GM19438 (cell line): ENCODE measurements around the gene TSR1.
"Not testable (repeated sequence)": the region's sequence is repeated elsewhere in the genome, so short reads cannot be mapped to it uniquely, and the experiment has no call there.

Source experiments
- ATAC-seq: cut with Tn5 transposase; IDR thresholded peaks from one replicate; pipeline ENCODE4 v1.9.1; 2021; ENCODE audit warnings: low read depth; ENCODE audit not compliant: unreplicated experiment

Gene TSR1

GRCh38 chr17:2338315-2338657, 2.0 kb upstream of the TSR1 start:
- ATAC-seq = no peak

DNA sequence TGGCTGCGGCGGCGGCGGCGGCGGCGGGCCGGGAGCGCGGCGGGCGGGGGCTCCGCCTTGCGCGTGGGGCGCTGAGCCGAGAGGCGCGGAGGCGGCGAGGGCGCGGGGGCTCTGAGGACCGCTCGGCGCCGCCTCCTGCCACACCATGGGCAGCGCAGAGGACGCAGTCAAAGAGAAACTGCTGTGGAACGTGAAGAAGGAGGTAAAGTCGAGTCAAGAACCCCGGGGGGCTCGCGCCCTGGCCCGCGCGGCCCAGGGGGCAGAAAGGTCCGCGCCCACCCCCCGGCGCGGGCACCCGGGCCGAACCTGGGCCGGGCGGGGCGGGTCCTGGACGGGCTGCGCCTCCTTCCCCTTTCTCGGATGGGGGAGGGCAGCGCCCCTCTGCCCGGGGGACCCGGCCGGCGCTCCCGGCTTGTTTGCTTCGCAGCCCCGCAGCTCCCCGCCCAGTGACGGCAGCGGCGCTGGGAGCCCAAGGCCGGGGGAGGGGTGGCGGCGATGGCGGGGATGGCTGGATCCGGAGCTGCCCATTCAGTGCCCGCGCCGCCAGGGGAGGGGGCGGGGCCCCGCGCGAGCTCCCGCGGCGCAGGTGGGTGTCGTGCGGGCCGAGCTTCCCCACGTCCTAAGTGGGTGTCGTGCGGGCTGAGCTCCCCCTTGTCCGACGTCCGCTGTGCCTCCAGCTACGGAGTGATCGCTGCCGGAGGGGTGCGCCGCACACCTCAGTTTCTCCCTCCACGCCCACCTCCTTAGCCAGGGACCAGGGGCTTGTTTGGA, 1.5 kb upstream of the TSR1 start:
- no peak for ATAC-seq

DNA sequence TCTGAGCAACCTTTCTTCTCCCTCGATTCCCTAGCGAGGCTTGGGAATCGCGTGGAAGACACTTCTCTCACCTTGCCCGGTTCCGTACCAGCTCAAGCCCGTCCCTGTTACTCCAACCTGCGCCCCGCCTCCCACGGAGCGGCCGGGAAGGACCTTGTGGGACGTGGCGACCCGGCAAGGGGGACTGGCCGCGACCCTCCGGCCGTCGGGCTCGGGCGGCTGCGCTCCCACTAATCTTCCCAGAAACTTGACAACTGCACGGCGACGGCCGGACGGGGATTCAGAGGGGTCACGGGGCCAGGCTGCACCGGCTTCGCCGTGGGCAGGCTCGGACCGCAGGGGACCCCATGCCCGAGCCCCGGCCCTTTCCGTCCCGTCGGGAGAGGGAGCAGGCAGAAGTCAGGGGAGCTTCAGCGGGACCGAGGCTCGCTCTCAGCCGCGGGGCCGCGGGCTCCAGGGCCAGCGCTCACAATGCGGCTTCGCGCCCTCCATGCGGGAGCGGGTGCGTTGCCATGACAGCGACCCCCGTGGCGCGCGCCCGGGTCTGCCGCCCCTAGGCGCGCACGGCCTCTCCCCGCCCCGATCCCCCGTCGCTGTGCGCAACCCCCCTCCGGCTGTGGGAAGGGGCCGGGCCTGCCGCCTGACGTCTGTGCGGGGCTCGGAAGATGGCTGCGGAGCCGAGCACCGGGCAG, 741 bp upstream of the TSR1 start, which contains the start of gene SGSM2:
TSS of gene SGSM2 (plus strand) at position 650 of the 692 bp plus-strand sequence. CDS start 188 bp downstream, outside the sequence.
- ATAC-seq = no peak

DNA sequence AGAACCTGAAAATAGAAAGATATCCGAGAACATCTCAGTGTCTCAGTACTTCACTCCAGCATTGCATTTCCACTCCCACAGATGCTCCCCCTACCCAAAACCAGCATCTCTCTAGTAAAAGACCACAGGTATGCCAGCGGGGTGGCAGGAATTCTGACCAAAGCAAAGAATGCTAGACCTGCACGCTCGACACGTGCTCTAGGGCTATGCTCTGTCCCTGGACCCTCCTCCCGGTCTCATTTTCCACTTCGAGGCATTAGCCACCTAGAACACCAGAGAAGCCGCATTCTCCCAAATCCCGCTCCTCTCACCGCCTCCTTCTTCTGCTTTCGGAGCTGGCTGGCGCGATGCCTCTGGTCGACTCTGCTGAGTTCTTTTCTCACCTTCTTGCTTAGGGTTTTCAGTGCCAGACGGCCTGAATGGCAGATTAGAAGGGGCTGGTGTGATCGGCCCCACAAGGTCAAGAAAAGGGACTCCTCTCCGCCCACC, 487 bp downstream of the TSR1 start:
- no peak for ATAC-seq

DNA sequence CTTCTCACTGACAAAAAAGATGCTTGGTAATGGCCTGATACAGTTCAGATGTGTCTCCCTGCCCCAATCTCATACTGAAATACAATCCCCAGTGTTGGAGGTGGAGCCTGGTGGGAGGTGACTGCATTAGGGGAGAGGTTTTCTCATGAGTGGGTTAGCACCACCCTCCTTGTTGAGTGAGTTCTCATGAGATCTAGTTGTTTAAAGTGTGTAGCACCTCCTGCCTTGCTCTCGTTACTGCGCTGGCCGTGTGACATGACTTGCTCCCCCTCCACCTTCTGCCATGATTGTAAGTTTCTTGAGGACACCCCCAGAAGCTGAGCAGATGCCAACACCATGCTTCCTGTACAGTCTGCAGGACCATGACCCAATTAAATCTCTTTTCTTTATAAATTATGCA, 5.0 kb downstream of the TSR1 start:
- ATAC-seq = no peak

DNA sequence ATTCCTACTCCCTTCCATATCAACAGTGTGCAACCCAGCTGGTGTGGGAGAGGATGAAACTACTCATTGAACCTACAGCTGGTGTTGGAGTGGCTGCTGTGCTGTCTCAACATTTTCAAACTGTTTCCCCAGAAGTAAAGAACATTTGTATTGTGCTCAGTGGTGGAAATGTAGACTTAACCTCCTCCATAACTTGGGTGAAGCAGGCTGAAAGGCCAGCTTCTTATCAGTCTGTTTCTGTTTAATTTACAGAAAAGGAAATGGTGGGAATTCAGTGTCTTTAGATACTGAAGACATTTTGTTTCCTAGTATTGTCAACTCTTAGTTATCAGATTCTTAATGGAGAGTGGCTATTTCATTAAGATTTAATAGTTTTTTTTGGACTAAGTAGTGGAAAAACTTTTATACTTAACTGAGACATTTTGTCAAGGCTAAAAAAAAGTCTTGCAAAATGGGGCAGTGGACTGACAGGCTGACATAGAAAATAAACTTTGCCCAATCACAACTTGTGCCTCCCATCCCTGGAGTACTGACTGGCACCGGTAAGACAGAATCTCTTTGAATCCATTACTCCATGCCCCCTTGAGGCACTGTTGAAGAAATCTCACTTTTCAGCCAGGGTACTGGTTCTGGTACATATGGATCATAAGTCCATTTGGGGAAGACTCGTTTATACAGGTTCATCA, 12.5 kb downstream of the TSR1 start:
- ATAC-seq = no peak

GRCh38 chr17:2321399-2321798, 14.9 kb downstream of the TSR1 start:
- no peak for ATAC-seq

DNA sequence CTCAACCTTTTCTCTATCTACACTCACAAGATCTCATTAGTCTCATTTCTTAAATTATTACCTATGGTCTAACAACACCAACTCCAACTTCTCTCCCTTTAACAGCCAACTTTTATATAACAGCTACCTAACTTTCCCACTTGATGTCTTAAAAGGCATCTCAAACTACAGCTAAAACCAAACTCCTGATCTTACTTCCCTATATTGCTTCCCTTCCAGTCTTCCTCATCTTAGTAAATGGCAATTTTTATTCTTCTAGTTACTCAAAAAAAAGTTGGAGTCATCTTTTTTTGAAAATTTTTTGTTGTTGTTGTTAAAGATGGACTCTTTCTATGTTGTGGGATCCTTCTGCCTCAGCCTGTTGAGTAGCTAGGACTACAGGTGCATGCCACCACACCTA, 17.2 kb downstream of the TSR1 start:
- no peak for ATAC-seq

- no peak for ATAC-seq
Measured at GRCh38 chr17:2317796-2318195, 18.5 kb downstream of the TSR1 start.

- not testable (repeated sequence) for ATAC-seq
Measured at GRCh38 chr17:2316916-2317205, 19.4 kb downstream of the TSR1 start.

GRCh38 chr17:2312736-2313135, 23.5 kb downstream of the TSR1 start:
- ATAC-seq = no peak

DNA sequence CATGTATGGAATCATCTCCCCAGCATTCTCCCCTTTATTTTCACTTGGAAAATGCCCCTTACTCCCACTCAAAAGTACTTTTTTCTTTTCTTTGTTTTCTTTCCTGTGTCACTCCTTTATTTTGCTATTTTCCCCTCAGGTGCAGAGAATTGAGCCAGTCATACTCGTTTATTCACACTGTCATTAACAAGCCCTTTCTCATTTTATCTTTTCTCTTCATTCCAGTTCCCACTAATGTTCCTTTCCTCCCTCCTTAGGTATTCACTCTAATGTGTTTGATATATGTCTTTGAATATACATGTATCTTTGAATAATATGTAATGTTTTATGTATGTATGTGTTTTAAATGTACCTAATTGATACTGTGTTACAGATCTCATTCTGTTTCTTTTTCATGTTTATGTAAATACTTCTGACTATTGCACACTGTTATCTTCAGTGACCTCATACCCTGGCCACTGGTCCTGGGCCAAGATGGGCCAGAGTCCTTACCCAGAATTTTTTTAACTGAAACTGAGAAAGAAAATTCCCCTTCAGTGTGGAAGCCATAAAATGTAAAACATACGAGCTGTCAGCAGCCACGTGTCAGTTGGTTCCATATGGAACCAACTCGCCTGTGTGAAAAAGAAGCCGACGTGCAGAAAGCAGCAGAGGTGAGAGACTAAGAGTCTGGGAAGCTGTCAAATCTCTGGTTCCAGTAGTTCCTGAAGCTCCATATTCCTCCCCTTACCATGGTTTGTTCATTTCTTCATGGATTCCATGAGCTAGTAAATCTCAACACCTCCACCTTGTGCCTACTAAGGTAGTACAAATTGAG, 26.7 kb downstream of the TSR1 start:
- ATAC-seq = no peak

- ATAC-seq = no peak
Measured at GRCh38 chr17:2304931-2305330, 31.3 kb downstream of the TSR1 start.

DNA sequence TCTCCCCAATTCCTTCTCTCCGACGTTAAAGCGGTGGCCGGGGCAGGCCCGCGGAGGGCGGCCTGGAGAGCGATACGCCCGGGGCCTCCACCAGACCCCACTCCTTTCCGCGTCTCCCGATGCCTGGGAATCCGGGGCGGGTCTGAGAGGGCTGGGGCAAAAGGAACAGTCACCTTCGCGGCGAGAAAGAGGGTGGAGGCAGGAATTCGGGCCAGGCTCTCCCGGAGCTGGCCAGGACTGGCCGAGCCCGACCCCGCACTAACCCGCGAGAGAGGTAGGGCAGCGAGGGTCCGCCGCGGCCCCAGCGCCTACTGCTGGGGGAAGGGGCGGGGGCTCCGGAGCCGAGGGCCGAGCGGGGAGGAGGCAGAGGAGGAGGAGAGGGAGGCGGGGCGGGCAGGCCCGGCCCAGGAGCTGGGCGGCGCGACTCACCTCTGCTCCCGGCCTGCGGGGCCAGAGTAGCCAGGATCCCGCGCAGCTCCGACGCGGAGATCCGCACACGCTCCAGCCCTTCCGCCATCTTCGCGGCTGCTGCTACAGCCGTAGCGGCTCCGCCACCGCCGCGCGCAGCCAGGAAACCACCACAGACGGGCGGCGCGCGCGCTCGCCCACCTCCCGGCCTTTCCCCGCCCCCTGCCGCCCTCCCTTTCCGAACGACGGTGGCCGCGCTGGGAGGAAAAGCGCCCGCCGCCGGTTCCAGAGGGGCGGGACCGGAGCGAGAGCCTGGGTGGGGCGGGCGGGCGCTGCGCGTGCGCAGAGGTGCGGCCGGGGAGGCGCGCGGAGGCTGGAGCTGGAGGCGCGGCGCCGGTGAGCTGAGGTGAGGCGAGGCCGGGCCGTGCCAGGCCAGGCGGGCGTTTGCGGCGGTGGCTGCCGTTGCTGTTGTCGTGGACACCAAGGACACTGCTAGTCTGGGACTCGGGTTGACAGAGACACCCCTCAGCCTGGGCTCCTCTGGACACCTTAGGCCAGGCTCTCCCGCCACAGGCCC, 32.8 kb downstream of the TSR1 start, which contains the start of the genes SMG6 and SRR:
TSS of gene SMG6 (minus strand) at position 582 of the 985 bp plus-strand sequence. CDS start at position 517, 65 bp downstream.
TSS of gene SRR (plus strand) at position 747 of the 985 bp plus-strand sequence. CDS start 11,611 bp downstream, outside the sequence.
- peak; percentile 74 for ATAC-seq

DNA sequence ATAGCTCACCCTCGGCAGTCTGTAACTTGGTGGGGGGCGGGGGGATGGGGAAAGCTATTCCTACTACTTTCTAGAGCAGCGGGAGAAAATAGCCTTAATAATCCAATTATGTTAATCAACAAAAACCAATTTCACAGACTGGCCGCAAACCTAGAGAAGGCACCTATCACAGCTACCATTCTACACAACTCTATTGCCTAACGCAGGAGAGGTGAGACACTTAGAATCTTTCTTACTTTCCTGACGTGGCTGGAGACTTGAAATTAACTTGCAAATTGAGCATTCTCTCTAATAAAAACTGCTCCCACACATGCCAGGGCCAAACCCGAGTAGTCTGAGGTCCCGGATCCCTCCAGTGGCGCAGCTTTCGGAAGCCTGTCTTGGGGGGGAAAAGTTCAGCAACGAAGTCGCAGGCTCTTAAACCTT, 33.5 kb downstream of the TSR1 start:
- ATAC-seq = peak; percentile 15

- no peak for ATAC-seq
Measured at GRCh38 chr17:2299756-2300155, 36.5 kb downstream of the TSR1 start.

GRCh38 chr17:2299136-2299535, 37.1 kb downstream of the TSR1 start:
- no peak for ATAC-seq

DNA sequence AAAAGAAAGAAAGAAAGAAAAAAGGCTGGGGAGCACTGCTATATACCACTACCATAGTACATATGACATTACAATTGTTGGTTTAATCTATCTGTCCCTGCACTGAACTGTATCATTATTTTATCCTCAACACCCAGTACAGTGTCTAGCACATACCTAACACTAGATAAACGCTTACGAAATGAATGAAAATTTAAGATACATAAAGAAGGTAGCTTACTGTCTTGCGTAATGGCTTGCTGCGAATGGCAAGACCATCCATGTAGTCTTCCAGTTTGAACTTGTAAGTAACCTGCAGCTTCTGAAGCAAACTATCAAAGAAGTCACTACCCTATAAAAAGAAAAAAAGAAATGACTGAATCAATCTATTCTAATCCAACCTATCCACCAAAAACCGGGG, 39.2 kb downstream of the TSR1 start:
- ATAC-seq = no peak

DNA sequence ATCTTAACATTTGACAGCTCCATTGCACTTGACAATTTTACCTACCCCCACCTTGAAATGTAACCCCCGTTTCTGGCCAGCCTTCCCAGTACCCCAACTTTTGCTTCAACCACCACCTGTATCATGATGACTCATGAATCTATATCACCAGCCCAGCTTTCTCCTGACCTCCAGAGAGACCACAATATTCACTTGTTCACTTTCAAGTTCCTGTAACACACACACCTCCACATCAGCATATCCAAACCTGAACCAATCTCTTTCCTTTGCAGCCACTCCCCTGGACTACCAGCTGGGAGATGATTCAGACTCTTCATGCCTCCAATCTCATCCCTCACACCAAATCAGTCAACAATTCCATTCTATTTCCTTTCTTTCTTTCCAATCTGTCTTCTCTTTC, 40.7 kb downstream of the TSR1 start:
- no peak for ATAC-seq
